K562 (cell line): Measurements from ENCODE around the gene HNMT. TPM values are rescaled to one million over a fixed set of nuclear protein-coding genes. Genes with fewer than 3 reads are reported as not detected.

Experiments used
- ADNP ChIP-seq: fragments of 200-800 bp; sonication (Bioruptor generic); IDR thresholded peaks from 2 replicates; pipeline ENCODE4 v1.6.1; 2016; ENCODE audit warnings: missing genetic modification characterization, missing compliant biosample characterization
- BCOR ChIP-seq: fragments of 450-650 bp; IDR thresholded peaks from 2 replicates; pipeline ENCODE4 v1.6.1; 2016
- C11orf30 ChIP-seq: fragments of 450-650 bp; IDR thresholded peaks from 2 replicates; pipeline ENCODE4 v1.6.1; 2016; ENCODE audit warnings: low read depth, mild to moderate bottlenecking
- DDX20 ChIP-seq: fragments of 450-650 bp; IDR thresholded peaks from 2 replicates; pipeline ENCODE4 v1.6.1; 2016; ENCODE audit warnings: missing genetic modification characterization, low read depth, mild to moderate bottlenecking, missing compliant biosample characterization, moderate library complexity
- JUND ChIP-seq, 2 experiments: IDR thresholded peaks; 2 replicates in 1 of 2; 3 replicates in 1 of 2; pipeline ENCODE4 v1.6.1; 2011; ENCODE audit warnings: borderline replicate concordance in 2 of 2, low read depth in 2 of 2, low read length in 2 of 2, improper control_type of control experiment in 1 of 2, missing biosample characterization in 1 of 2, missing genetic modification characterization in 1 of 2, missing genetic modification reagents in 1 of 2
- NEUROD1 ChIP-seq: fragments of 150-350 bp; IDR thresholded peaks from 2 replicates; pipeline ENCODE4 v1.6.1; 2014; ENCODE audit warnings: borderline replicate concordance, low read length, low read depth; ENCODE audit not compliant: partially characterized antibody
- SAP30 ChIP-seq: fragments of 200-600 bp; sonication (generic); IDR thresholded peaks from 2 replicates; pipeline ENCODE4 v1.6.1; 2012; ENCODE audit warnings: borderline replicate concordance, low read depth, mild to moderate bottlenecking, moderate library complexity, low read length, control low read depth, inconsistent platforms; ENCODE audit not compliant: insufficient read depth, poor library complexity, severe bottlenecking
- ZNF77 ChIP-seq: fragments of 250-450 bp; sonication (Bioruptor Pico); IDR thresholded peaks from 2 replicates; pipeline ENCODE4 v1.5.0; 2020
- polyA plus RNA-seq, 8 experiments: library from polyadenylated mRNA; depleted of rRNA in 4 of 8; stranded (reverse) in 5 of 8; unstranded in 3 of 8; fragments of >200 nt; fragmentation: Nextera tagmentation in 2 of 8; fragmentation: Illumina TruSeq in 1 of 8; extraction: Ambion mirVana in 2 of 8; extraction: Trizol in 1 of 8; gene quantifications; 2 replicates each; pipeline versions ENCODE4 v1.2.1 to v1.2.3, GENCODE V29; 2011 to 2014; ENCODE audit warnings: inconsistent platforms in 1 of 8, missing spikeins in 1 of 8
- total RNA-seq, 7 experiments: library from RNA; depleted of rRNA in 6 of 7; stranded (reverse); fragments of >200 nt in 6 of 7; fragmentation: Illumina TruSeq in 2 of 7; extraction: Trizol in 2 of 7; gene quantifications; 2 replicates each; pipeline versions ENCODE4 v1.2.1 to v1.2.3, GENCODE V29; 2011 to 2021; ENCODE audit warnings: low replicate concordance in 1 of 7
- TF ChIP-seq, protein P1 (sequence below): fragments of 450-650 bp; IDR thresholded peaks from 2 replicates; pipeline ENCODE4 v1.6.1; 2016; ENCODE audit warnings: missing biosample characterization, missing genetic modification characterization
- TF ChIP-seq, protein P2 (sequence below): fragments of 450-650 bp; formaldehyde crosslinking; conservative IDR thresholded peaks from 2 replicates; pipeline ENCODE4 v1.4.0; 2022; ENCODE audit warnings: mild to moderate bottlenecking, missing genetic modification characterization
- TF ChIP-seq, protein P3 (sequence below), 2 experiments: fragments of 450-650 bp; formaldehyde crosslinking in 1 of 2; IDR thresholded peaks; 2 replicates each; pipeline versions ENCODE4 v1.4.0 to v1.6.1; 2014 to 2020; ENCODE audit warnings: mild to moderate bottlenecking in 2 of 2, borderline replicate concordance in 1 of 2, low read depth in 1 of 2
- TF ChIP-seq, protein P4 (sequence below), 2 experiments: fragments of 450-650 bp; conservative IDR thresholded peaks; 2 replicates each; pipeline ENCODE4 v1.6.1; 2017; ENCODE audit warnings: mild to moderate bottlenecking in 2 of 2, moderate library complexity in 2 of 2
- TF ChIP-seq, protein P5 (sequence below): IDR thresholded peaks from 2 replicates; pipeline ENCODE4 v1.6.1; 2011; ENCODE audit not compliant: insufficient read length; ENCODE audit errors: extremely low read depth

HNMT gene
- total and polyA plus RNA-seq, 9 of the 15 experiments (the other 6 are each of a cell fraction or from before 2014, with no cell fraction given): 3.1 to 10.9 (median 5.3) TPM

DNA sequence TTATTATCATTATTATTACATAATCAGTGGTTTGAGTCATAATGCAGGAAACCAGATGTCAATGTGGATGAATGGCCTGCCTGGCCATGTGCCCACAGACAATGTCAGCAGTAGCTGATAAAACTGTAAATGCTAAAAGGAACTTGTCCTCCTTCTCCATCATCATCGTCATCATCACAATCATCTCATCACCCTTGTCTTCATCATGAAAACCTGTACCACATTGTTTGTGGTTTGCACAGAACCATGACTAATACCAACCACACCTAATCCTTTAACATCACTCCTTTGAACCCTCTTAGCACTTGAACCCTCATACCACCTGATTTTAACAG lies 96.0 kb downstream of the HNMT start (continued):
- TF ChIP-seq, protein P1, sequence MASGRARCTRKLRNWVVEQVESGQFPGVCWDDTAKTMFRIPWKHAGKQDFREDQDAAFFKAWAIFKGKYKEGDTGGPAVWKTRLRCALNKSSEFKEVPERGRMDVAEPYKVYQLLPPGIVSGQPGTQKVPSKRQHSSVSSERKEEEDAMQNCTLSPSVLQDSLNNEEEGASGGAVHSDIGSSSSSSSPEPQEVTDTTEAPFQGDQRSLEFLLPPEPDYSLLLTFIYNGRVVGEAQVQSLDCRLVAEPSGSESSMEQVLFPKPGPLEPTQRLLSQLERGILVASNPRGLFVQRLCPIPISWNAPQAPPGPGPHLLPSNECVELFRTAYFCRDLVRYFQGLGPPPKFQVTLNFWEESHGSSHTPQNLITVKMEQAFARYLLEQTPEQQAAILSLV (tag): no peak
- no peak for TF ChIP-seq C11orf30
- TF ChIP-seq, protein P2, sequence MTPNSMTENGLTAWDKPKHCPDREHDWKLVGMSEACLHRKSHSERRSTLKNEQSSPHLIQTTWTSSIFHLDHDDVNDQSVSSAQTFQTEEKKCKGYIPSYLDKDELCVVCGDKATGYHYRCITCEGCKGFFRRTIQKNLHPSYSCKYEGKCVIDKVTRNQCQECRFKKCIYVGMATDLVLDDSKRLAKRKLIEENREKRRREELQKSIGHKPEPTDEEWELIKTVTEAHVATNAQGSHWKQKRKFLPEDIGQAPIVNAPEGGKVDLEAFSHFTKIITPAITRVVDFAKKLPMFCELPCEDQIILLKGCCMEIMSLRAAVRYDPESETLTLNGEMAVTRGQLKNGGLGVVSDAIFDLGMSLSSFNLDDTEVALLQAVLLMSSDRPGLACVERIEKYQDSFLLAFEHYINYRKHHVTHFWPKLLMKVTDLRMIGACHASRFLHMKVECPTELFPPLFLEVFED (CRISPR knock-in tag): no peak
- TF ChIP-seq DDX20 (tag): no peak
- TF ChIP-seq, protein P3, sequence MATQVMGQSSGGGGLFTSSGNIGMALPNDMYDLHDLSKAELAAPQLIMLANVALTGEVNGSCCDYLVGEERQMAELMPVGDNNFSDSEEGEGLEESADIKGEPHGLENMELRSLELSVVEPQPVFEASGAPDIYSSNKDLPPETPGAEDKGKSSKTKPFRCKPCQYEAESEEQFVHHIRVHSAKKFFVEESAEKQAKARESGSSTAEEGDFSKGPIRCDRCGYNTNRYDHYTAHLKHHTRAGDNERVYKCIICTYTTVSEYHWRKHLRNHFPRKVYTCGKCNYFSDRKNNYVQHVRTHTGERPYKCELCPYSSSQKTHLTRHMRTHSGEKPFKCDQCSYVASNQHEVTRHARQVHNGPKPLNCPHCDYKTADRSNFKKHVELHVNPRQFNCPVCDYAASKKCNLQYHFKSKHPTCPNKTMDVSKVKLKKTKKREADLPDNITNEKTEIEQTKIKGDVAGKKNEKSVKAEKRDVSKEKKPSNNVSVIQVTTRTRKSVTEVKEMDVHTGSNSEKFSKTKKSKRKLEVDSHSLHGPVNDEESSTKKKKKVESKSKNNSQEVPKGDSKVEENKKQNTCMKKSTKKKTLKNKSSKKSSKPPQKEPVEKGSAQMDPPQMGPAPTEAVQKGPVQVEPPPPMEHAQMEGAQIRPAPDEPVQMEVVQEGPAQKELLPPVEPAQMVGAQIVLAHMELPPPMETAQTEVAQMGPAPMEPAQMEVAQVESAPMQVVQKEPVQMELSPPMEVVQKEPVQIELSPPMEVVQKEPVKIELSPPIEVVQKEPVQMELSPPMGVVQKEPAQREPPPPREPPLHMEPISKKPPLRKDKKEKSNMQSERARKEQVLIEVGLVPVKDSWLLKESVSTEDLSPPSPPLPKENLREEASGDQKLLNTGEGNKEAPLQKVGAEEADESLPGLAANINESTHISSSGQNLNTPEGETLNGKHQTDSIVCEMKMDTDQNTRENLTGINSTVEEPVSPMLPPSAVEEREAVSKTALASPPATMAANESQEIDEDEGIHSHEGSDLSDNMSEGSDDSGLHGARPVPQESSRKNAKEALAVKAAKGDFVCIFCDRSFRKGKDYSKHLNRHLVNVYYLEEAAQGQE (IDR thresholded peaks at IDR 0.05; ENCODE audit: borderline replicate concordance): no peak
- TF ChIP-seq, protein P3 (CRISPR knock-in tag; IDR thresholded peaks at IDR 0.05; ENCODE audit: low read depth): no peak
- no peak for TF ChIP-seq SAP30
- TF ChIP-seq, protein P4, sequence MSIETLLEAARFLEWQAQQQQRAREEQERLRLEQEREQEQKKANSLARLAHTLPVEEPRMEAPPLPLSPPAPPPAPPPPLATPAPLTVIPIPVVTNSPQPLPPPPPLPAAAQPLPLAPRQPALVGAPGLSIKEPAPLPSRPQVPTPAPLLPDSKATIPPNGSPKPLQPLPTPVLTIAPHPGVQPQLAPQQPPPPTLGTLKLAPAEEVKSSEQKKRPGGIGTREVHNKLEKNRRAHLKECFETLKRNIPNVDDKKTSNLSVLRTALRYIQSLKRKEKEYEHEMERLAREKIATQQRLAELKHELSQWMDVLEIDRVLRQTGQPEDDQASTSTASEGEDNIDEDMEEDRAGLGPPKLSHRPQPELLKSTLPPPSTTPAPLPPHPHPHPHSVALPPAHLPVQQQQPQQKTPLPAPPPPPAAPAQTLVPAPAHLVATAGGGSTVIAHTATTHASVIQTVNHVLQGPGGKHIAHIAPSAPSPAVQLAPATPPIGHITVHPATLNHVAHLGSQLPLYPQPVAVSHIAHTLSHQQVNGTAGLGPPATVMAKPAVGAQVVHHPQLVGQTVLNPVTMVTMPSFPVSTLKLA (conservative IDR thresholded peaks at IDR 0.05): peak; percentile 61 to 73
- no peak for TF ChIP-seq ADNP (tag)
- TF ChIP-seq, protein P5, sequence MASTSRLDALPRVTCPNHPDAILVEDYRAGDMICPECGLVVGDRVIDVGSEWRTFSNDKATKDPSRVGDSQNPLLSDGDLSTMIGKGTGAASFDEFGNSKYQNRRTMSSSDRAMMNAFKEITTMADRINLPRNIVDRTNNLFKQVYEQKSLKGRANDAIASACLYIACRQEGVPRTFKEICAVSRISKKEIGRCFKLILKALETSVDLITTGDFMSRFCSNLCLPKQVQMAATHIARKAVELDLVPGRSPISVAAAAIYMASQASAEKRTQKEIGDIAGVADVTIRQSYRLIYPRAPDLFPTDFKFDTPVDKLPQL: no peak
- TF ChIP-seq NEUROD1: no peak
- TF ChIP-seq JUND (IDR thresholded peaks at IDR 0.05; ENCODE audit: borderline replicate concordance, low read depth, low read length): peak; percentile 87
- TF ChIP-seq JUND (tag; IDR thresholded peaks at IDR 0.05; ENCODE audit: borderline replicate concordance, low read depth, low read length): peak; percentile 84; the same call in 2 of the 3 replicates
- no peak for TF ChIP-seq ZNF77 (CRISPR knock-in tag)
- TF ChIP-seq BCOR: peak; percentile 62; the same call in 1 of the 2 replicates
